ENCODE measurements around the gene TM4SF4. TPM values are rescaled to one million over a fixed set of nuclear protein-coding genes. Genes with fewer than 3 reads are reported as not detected.

Gene TM4SF4
- total and polyA plus RNA-seq, 7 donors, result 0.92 to 17.1 (median 5.0) TPM; not detected in 1

GRCh38 chr3:149453140-149453805 lies 21.2 kb upstream of the TM4SF4 start:
- no peak overlapping the region for H3K27ac ChIP-seq
- no peak for DNase-seq
- no peak for TF ChIP-seq POLR2A (IDR thresholded peaks at IDR 0.05)
- no peak for TF ChIP-seq POLR2AphosphoS5 (IDR thresholded peaks at IDR 0.05)
- no peak for TF ChIP-seq EP300 (IDR thresholded peaks at IDR 0.05)
- TF ChIP-seq CTCF (IDR thresholded peaks at IDR 0.05), result no peak
- no peaks in the 10 kb centered on the region for H3K36me3 ChIP-seq
- H3K9me3 ChIP-seq, result peaks cover 0 to 4% (median 0%) of the 10 kb centered on the region in 4 donors
- no peaks in the 10 kb centered on the region for H3K27me3 ChIP-seq
- H3K4me3 ChIP-seq, result no peak overlapping the region
- intact Hi-C loops (cut with DNase I), result no loop called here
- H3K4me1 ChIP-seq, result no peaks in the 10 kb centered on the region
- WGBS, 2 donors, result 96 to 97% methylated on average over 1 of the region's 1 CpG

- intact Hi-C loops (cut with DNase I), result no loop called here
- H3K9me3 ChIP-seq, result peaks cover 0 to 4% (median 0%) of the 10 kb centered on the region in 4 donors
- TF ChIP-seq POLR2AphosphoS5 (IDR thresholded peaks at IDR 0.05) (no peak), CTCF (IDR thresholded peaks at IDR 0.05) (no peak), EP300 (IDR thresholded peaks at IDR 0.05) (no peak), POLR2A (IDR thresholded peaks at IDR 0.05) (no peak)
- no peak for DNase-seq
- no peaks in the 10 kb centered on the region for H3K4me1 ChIP-seq
- no peaks in the 10 kb centered on the region for H3K27me3 ChIP-seq
- no peaks in the 10 kb centered on the region for H3K36me3 ChIP-seq
- no peak overlapping the region for H3K4me3 ChIP-seq
- no peak overlapping the region for H3K27ac ChIP-seq
Observed at GRCh38 chr3:149454746-149455145, 19.8 kb upstream of the TM4SF4 start.

GRCh38 chr3:149455366-149455765 lies 19.1 kb upstream of the TM4SF4 start:
- Histone ChIP-seq H3K27ac (no peak overlapping the region), H3K9me3 (peaks cover 0 to 4% (median 0%) of the 10 kb centered on the region in 4 donors), H3K36me3 (no peaks in the 10 kb centered on the region), H3K27me3 (no peaks in the 10 kb centered on the region), H3K4me3 (no peak overlapping the region), H3K4me1 (peaks cover 0 to 5% (median 0%) of the 10 kb centered on the region in 4 donors)
- DNase-seq, result no peak
- WGBS, 2 donors, result 85 to 88% methylated on average over 3 of the region's 3 CpGs
- TF ChIP-seq POLR2AphosphoS5 (IDR thresholded peaks at IDR 0.05), result no peak
- TF ChIP-seq CTCF (IDR thresholded peaks at IDR 0.05), result no peak
- TF ChIP-seq EP300 (IDR thresholded peaks at IDR 0.05), result no peak
- no peak for TF ChIP-seq POLR2A (IDR thresholded peaks at IDR 0.05)
- intact Hi-C loops (cut with DNase I), result no loop called here

GRCh38 chr3:149455989-149456388 lies 18.5 kb upstream of the TM4SF4 start:
- WGBS, 2 donors, result 78 to 87% methylated on average over 1 of the region's 1 CpG
- Histone ChIP-seq H3K27ac (no peak overlapping the region), H3K4me3 (no peak overlapping the region), H3K4me1 (peaks cover 0 to 6% (median 0%) of the 10 kb centered on the region in 4 donors), H3K9me3 (peaks cover 0 to 4% (median 0%) of the 10 kb centered on the region in 4 donors), H3K27me3 (no peaks in the 10 kb centered on the region), H3K36me3 (no peaks in the 10 kb centered on the region)
- intact Hi-C loops (cut with DNase I), result no loop called here
- no peak for DNase-seq
- TF ChIP-seq CTCF (IDR thresholded peaks at IDR 0.05), result no peak
- TF ChIP-seq POLR2A (IDR thresholded peaks at IDR 0.05), result no peak
- TF ChIP-seq EP300 (IDR thresholded peaks at IDR 0.05), result no peak
- TF ChIP-seq POLR2AphosphoS5 (IDR thresholded peaks at IDR 0.05), result no peak

Measured in sigmoid colon (tissue), 7 donors.